ENCODE data around the gene PLXNA3. TPM values are rescaled to one million over a fixed set of nuclear protein-coding genes. Genes with fewer than 3 reads are reported as not detected.
A peak's percentile ranks its signal among the peaks of the same experiment; 100 is the strongest.

PLXNA3 gene
- 10.4 and 17.3 TPM in 2 replicates for total RNA-seq (2012; rRNA removed)

- H3K9ac ChIP-seq (ENCODE audit: low read depth, low read length): peak within 1 kb of the TSS; percentile 86
- H3K27me3 ChIP-seq (ENCODE audit: control insufficient read depth, insufficient read depth, low read length): no peaks in the 10 kb centered on the region
- H3K4me2 ChIP-seq (ENCODE audit: low read length): peak within 1 kb of the TSS; percentile 97
These were observed at the start of gene PLXNA3 for GRCh38 chrX:154458116-154458953. Gene PLXNA3 (plus strand): TSS chrX:154458281. CDS start chrX:154460184, 1,903 bp downstream.

GRCh38 chrX:154408659-154409221 lies 49.3 kb upstream of the PLXNA3 start:
- H3K36me3 ChIP-seq (ENCODE audit: insufficient read depth, low read length): peaks cover 4% of the 10 kb centered on the region
- H3K4me1 ChIP-seq (ENCODE audit: control insufficient read depth, insufficient read depth, low read length): peaks cover 12% of the 10 kb centered on the region
- H3K27me3 ChIP-seq (ENCODE audit: control insufficient read depth, insufficient read depth, low read length): no peaks in the 10 kb centered on the region
- H3K9me3 ChIP-seq (replicated peaks; ENCODE audit: low read length): no peaks in the 10 kb centered on the region
- H3K4me2 ChIP-seq (ENCODE audit: low read length): peak overlapping the region; percentile 94
- H3K9ac ChIP-seq (ENCODE audit: low read depth, low read length): peak overlapping the region; percentile 85
- H3K4me3 ChIP-seq (ENCODE audit: low read length): peak overlapping the region; percentile 72

More at GRCh38 chrX:154458116-154458953, at the start of gene PLXNA3:
- H3K36me3 ChIP-seq (ENCODE audit: insufficient read depth, low read length): peaks cover 24% of the 10 kb centered on the region
- H3K9me3 ChIP-seq (replicated peaks; ENCODE audit: low read length): no peaks in the 10 kb centered on the region
- H3K4me3 ChIP-seq (ENCODE audit: low read length): peak within 1 kb of the TSS; percentile 80
- peaks cover 11% of the 10 kb centered on the region for H3K4me1 ChIP-seq (ENCODE audit: control insufficient read depth, insufficient read depth, low read length)

GRCh38 chrX:154409222-154409871 lies 48.7 kb upstream of the PLXNA3 start, which contains the start of gene DNASE1L1:
Gene DNASE1L1 (minus strand): TSS chrX:154409254. CDS start chrX:154405568, 3,686 bp downstream.
- H3K9ac ChIP-seq (ENCODE audit: low read depth, low read length): peak within 1 kb of the TSS; percentile 85
- H3K4me2 ChIP-seq (ENCODE audit: low read length): peak within 1 kb of the TSS; percentile 94
- H3K9me3 ChIP-seq (replicated peaks; ENCODE audit: low read length): no peaks in the 10 kb centered on the region
- no peaks in the 10 kb centered on the region for H3K27me3 ChIP-seq (ENCODE audit: control insufficient read depth, insufficient read depth, low read length)
- H3K4me3 ChIP-seq (ENCODE audit: low read length): peak within 1 kb of the TSS; percentile 72
- H3K36me3 ChIP-seq (ENCODE audit: insufficient read depth, low read length): peaks cover 2% of the 10 kb centered on the region
- peaks cover 12% of the 10 kb centered on the region for H3K4me1 ChIP-seq (ENCODE audit: control insufficient read depth, insufficient read depth, low read length)

GRCh38 chrX:154411981-154412340 lies 46.1 kb upstream of the PLXNA3 start:
- Histone ChIP-seq H3K4me3 (ENCODE audit: low read length) (peak overlapping the region; percentile 82), H3K9me3 (replicated peaks; ENCODE audit: low read length) (no peaks in the 10 kb centered on the region), H3K27me3 (ENCODE audit: control insufficient read depth, insufficient read depth, low read length) (no peaks in the 10 kb centered on the region), H3K9ac (ENCODE audit: low read depth, low read length) (peak overlapping the region; percentile 87), H3K36me3 (ENCODE audit: insufficient read depth, low read length) (no peaks in the 10 kb centered on the region), H3K4me1 (ENCODE audit: control insufficient read depth, insufficient read depth, low read length) (peaks cover 12% of the 10 kb centered on the region), H3K4me2 (ENCODE audit: low read length) (peak overlapping the region; percentile 80)

GRCh38 chrX:154412468-154412867 lies 45.6 kb upstream of the PLXNA3 start:
- peaks cover 12% of the 10 kb centered on the region for H3K4me1 ChIP-seq (ENCODE audit: control insufficient read depth, insufficient read depth, low read length)
- peak overlapping the region; percentile 82 for H3K4me3 ChIP-seq (ENCODE audit: low read length)
- no peaks in the 10 kb centered on the region for H3K9me3 ChIP-seq (replicated peaks; ENCODE audit: low read length)
- peak overlapping the region; percentile 87 for H3K9ac ChIP-seq (ENCODE audit: low read depth, low read length)
- H3K27me3 ChIP-seq (ENCODE audit: control insufficient read depth, insufficient read depth, low read length): no peaks in the 10 kb centered on the region
- no peaks in the 10 kb centered on the region for H3K36me3 ChIP-seq (ENCODE audit: insufficient read depth, low read length)
- H3K4me2 ChIP-seq (ENCODE audit: low read length): peak overlapping the region; percentile 80

- Histone ChIP-seq H3K4me1 (ENCODE audit: control insufficient read depth, insufficient read depth, low read length) (peaks cover 12% of the 10 kb centered on the region), H3K9me3 (replicated peaks; ENCODE audit: low read length) (no peaks in the 10 kb centered on the region), H3K36me3 (ENCODE audit: insufficient read depth, low read length) (no peaks in the 10 kb centered on the region), H3K9ac (ENCODE audit: low read depth, low read length) (no peak overlapping the region), H3K27me3 (ENCODE audit: control insufficient read depth, insufficient read depth, low read length) (no peaks in the 10 kb centered on the region), H3K4me3 (ENCODE audit: low read length) (no peak overlapping the region), H3K4me2 (ENCODE audit: low read length) (no peak overlapping the region)
These were observed 44.9 kb upstream of the PLXNA3 start for GRCh38 chrX:154413142-154413541.

- Histone ChIP-seq H3K4me3 (ENCODE audit: low read length) (no peak overlapping the region), H3K9ac (ENCODE audit: low read depth, low read length) (no peak overlapping the region), H3K4me1 (ENCODE audit: control insufficient read depth, insufficient read depth, low read length) (peaks cover 15% of the 10 kb centered on the region), H3K27me3 (ENCODE audit: control insufficient read depth, insufficient read depth, low read length) (no peaks in the 10 kb centered on the region), H3K4me2 (ENCODE audit: low read length) (no peak overlapping the region), H3K9me3 (replicated peaks; ENCODE audit: low read length) (no peaks in the 10 kb centered on the region), H3K36me3 (ENCODE audit: insufficient read depth, low read length) (no peaks in the 10 kb centered on the region)
These were observed 40.9 kb upstream of the PLXNA3 start for GRCh38 chrX:154417157-154417556.

- no peaks in the 10 kb centered on the region for H3K9me3 ChIP-seq (replicated peaks; ENCODE audit: low read length)
- H3K4me2 ChIP-seq (ENCODE audit: low read length): no peak overlapping the region
- no peaks in the 10 kb centered on the region for H3K27me3 ChIP-seq (ENCODE audit: control insufficient read depth, insufficient read depth, low read length)
- H3K4me3 ChIP-seq (ENCODE audit: low read length): no peak overlapping the region
- H3K9ac ChIP-seq (ENCODE audit: low read depth, low read length): no peak overlapping the region
- H3K36me3 ChIP-seq (ENCODE audit: insufficient read depth, low read length): no peaks in the 10 kb centered on the region
- peaks cover 8% of the 10 kb centered on the region for H3K4me1 ChIP-seq (ENCODE audit: control insufficient read depth, insufficient read depth, low read length)
These were observed 38.9 kb upstream of the PLXNA3 start for GRCh38 chrX:154419189-154419588.

GRCh38 chrX:154419688-154420401 lies 38.2 kb upstream of the PLXNA3 start:
- no peak overlapping the region for H3K4me2 ChIP-seq (ENCODE audit: low read length)
- no peak overlapping the region for H3K4me3 ChIP-seq (ENCODE audit: low read length)
- H3K27me3 ChIP-seq (ENCODE audit: control insufficient read depth, insufficient read depth, low read length): no peaks in the 10 kb centered on the region
- no peaks in the 10 kb centered on the region for H3K9me3 ChIP-seq (replicated peaks; ENCODE audit: low read length)
- peaks cover 8% of the 10 kb centered on the region for H3K4me1 ChIP-seq (ENCODE audit: control insufficient read depth, insufficient read depth, low read length)
- no peaks in the 10 kb centered on the region for H3K36me3 ChIP-seq (ENCODE audit: insufficient read depth, low read length)
- no peak overlapping the region for H3K9ac ChIP-seq (ENCODE audit: low read depth, low read length)

GRCh38 chrX:154420402-154420756 lies 37.7 kb upstream of the PLXNA3 start:
- Histone ChIP-seq H3K36me3 (ENCODE audit: insufficient read depth, low read length) (no peaks in the 10 kb centered on the region), H3K4me3 (ENCODE audit: low read length) (no peak overlapping the region), H3K4me1 (ENCODE audit: control insufficient read depth, insufficient read depth, low read length) (peaks cover 8% of the 10 kb centered on the region), H3K27me3 (ENCODE audit: control insufficient read depth, insufficient read depth, low read length) (no peaks in the 10 kb centered on the region), H3K4me2 (ENCODE audit: low read length) (no peak overlapping the region), H3K9me3 (replicated peaks; ENCODE audit: low read length) (no peaks in the 10 kb centered on the region), H3K9ac (ENCODE audit: low read depth, low read length) (no peak overlapping the region)
